ENCODE data around the gene RHOH.
"Not testable (repeated sequence)": the region's sequence is repeated elsewhere in the genome, so short reads cannot be mapped to it uniquely, and the experiment has no call there.

RHOH gene

GRCh38 chr4:40264995-40265909 lies 68.4 kb downstream of the RHOH start:
- DNase-seq = no peak

GRCh38 chr4:40265910-40266274 lies 69.1 kb downstream of the RHOH start:
- no peak for DNase-seq

- DNase-seq = no peak
Measured at GRCh38 chr4:40269133-40269532, 72.3 kb downstream of the RHOH start.

GRCh38 chr4:40270609-40271008 lies 73.8 kb downstream of the RHOH start:
- DNase-seq = no peak

GRCh38 chr4:40275065-40275730 lies 78.4 kb downstream of the RHOH start:
- no peak for DNase-seq

- no peak for DNase-seq
Measured at GRCh38 chr4:40276546-40276945, 79.7 kb downstream of the RHOH start.

- DNase-seq = no peak
Measured at GRCh38 chr4:40280586-40280985, 83.8 kb downstream of the RHOH start.

GRCh38 chr4:40281099-40281498 lies 84.3 kb downstream of the RHOH start:
- DNase-seq = no peak

- no peak for DNase-seq
Measured at GRCh38 chr4:40281913-40282312, 85.1 kb downstream of the RHOH start.

- DNase-seq = not testable (repeated sequence)
Measured at GRCh38 chr4:40282857-40283256, 86.0 kb downstream of the RHOH start.

GRCh38 chr4:40283413-40283812 lies 86.6 kb downstream of the RHOH start:
- DNase-seq = no peak

- peak; percentile 35 for DNase-seq
Measured at GRCh38 chr4:40283968-40284367, 87.1 kb downstream of the RHOH start.

GRCh38 chr4:40285692-40286091 lies 88.9 kb downstream of the RHOH start:
- no peak for DNase-seq

- no peak for DNase-seq
Measured at GRCh38 chr4:40288566-40288965, 91.7 kb downstream of the RHOH start.

GRCh38 chr4:40289366-40290188 lies 92.7 kb downstream of the RHOH start:
- no peak for DNase-seq

GRCh38 chr4:40290611-40291186 lies 93.9 kb downstream of the RHOH start:
- peak; percentile 69 for DNase-seq

- no peak for DNase-seq
Measured at GRCh38 chr4:40292313-40292759, 95.5 kb downstream of the RHOH start.

- no peak for DNase-seq
Measured at GRCh38 chr4:40294339-40294738, 97.5 kb downstream of the RHOH start.

- DNase-seq = not testable (repeated sequence)
Measured at GRCh38 chr4:40295030-40295429, 98.2 kb downstream of the RHOH start.

GRCh38 chr4:40295572-40295971 lies 98.7 kb downstream of the RHOH start:
- no peak for DNase-seq
